Ishikawa (cell line): Measurements from ENCODE around the gene CDHR5.

Source experiments
- CEBPB ChIP-seq: IDR thresholded peaks from 2 replicates; pipeline ENCODE4 v1.6.1; 2012
- CREB1 ChIP-seq: IDR thresholded peaks from 2 replicates; pipeline ENCODE4 v1.6.1; 2012; ENCODE audit warnings: low read depth
- EGR1 ChIP-seq: IDR thresholded peaks from 2 replicates; pipeline ENCODE4 v1.6.1; 2012
- EP300 ChIP-seq: IDR thresholded peaks from 2 replicates; pipeline ENCODE4 v1.6.1; 2012; ENCODE audit warnings: borderline replicate concordance
- NFIC ChIP-seq: IDR thresholded peaks from 2 replicates; pipeline ENCODE4 v1.6.1; 2012
- RAD21 ChIP-seq: IDR thresholded peaks from 2 replicates; pipeline ENCODE4 v1.6.1; 2012; ENCODE audit warnings: low read depth
- TCF12 ChIP-seq: IDR thresholded peaks from 2 replicates; pipeline ENCODE4 v1.6.1; 2012; ENCODE audit warnings: low read depth
- TEAD4 ChIP-seq: IDR thresholded peaks from 2 replicates; pipeline ENCODE4 v1.6.1; 2012
- YY1 ChIP-seq: IDR thresholded peaks from 2 replicates; pipeline ENCODE4 v1.6.1; 2012; ENCODE audit warnings: low read depth
- ZBTB7A ChIP-seq: IDR thresholded peaks from 2 replicates; pipeline ENCODE4 v1.6.1; 2012; ENCODE audit warnings: low read depth
- TF ChIP-seq, protein P1 (sequence below): IDR thresholded peaks from 2 replicates; pipeline ENCODE4 v1.6.1; 2012
- TF ChIP-seq, protein P2 (sequence below): IDR thresholded peaks from 2 replicates; pipeline ENCODE4 v1.6.1; 2012
- TF ChIP-seq, protein P3 (sequence below): IDR thresholded peaks from 2 replicates; pipeline ENCODE4 v1.6.1; 2012; ENCODE audit warnings: low read depth, mild to moderate bottlenecking

CDHR5 gene

DNA sequence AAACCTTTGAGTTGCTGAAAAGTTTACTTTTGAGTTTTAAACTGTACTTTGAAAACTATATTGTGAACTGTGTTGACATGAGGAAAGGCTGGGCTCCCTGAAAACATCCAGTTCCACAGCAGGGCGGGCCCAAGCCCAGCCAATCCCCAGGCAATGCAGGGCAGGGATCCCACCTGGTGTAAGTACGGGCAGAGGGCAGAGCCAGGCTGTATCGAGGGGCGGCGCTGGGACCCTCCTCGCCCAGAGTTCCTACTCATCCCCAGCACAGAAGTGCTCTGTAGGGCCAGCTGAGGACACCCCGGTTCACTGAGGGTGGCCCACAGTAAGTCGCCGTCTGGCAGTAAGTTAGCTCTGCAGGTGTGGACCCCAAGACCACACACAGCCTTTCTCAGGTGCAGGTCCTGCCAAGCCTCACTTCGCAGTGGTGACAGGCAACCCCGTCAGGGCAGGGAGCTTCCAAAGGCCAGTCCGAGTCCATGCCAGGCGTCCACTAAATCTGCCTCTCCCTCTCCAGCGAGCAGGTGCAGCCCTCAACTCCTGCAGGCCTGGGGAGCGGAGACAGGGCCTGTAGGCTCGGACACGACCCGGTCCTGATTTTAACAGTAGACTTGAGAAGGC lies 57.6 kb downstream of the CDHR5 start:
- TF ChIP-seq, protein P1, sequence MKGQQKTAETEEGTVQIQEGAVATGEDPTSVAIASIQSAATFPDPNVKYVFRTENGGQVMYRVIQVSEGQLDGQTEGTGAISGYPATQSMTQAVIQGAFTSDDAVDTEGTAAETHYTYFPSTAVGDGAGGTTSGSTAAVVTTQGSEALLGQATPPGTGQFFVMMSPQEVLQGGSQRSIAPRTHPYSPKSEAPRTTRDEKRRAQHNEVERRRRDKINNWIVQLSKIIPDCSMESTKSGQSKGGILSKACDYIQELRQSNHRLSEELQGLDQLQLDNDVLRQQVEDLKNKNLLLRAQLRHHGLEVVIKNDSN, result no peak
- TF ChIP-seq, protein P2, sequence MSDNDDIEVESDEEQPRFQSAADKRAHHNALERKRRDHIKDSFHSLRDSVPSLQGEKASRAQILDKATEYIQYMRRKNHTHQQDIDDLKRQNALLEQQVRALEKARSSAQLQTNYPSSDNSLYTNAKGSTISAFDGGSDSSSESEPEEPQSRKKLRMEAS, result no peak
- TF ChIP-seq ZBTB7A (no peak), TEAD4 (no peak), NFIC (no peak), RAD21 (no peak), TCF12 (no peak), EP300 (no peak), EGR1 (no peak), CEBPB (no peak), CREB1 (no peak), YY1 (no peak)
- TF ChIP-seq, protein P3, sequence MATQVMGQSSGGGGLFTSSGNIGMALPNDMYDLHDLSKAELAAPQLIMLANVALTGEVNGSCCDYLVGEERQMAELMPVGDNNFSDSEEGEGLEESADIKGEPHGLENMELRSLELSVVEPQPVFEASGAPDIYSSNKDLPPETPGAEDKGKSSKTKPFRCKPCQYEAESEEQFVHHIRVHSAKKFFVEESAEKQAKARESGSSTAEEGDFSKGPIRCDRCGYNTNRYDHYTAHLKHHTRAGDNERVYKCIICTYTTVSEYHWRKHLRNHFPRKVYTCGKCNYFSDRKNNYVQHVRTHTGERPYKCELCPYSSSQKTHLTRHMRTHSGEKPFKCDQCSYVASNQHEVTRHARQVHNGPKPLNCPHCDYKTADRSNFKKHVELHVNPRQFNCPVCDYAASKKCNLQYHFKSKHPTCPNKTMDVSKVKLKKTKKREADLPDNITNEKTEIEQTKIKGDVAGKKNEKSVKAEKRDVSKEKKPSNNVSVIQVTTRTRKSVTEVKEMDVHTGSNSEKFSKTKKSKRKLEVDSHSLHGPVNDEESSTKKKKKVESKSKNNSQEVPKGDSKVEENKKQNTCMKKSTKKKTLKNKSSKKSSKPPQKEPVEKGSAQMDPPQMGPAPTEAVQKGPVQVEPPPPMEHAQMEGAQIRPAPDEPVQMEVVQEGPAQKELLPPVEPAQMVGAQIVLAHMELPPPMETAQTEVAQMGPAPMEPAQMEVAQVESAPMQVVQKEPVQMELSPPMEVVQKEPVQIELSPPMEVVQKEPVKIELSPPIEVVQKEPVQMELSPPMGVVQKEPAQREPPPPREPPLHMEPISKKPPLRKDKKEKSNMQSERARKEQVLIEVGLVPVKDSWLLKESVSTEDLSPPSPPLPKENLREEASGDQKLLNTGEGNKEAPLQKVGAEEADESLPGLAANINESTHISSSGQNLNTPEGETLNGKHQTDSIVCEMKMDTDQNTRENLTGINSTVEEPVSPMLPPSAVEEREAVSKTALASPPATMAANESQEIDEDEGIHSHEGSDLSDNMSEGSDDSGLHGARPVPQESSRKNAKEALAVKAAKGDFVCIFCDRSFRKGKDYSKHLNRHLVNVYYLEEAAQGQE, result no peak
